Lung (tissue), 12 donors: ENCODE measurements around the gene SOD2. TPM values are rescaled to one million over a fixed set of nuclear protein-coding genes. Genes with fewer than 3 reads are reported as not detected.

Experiments
- ATAC-seq: fragments of 200-7000 bp; cut with Tn5 transposase; one replicate; pipeline ENCODE4 v1.9.1; 2020; ENCODE audit warnings: moderate number of reproducible peaks; ENCODE audit not compliant: insufficient read depth, low FRiP score
- DNase-seq, 3 donors: peaks; one replicate each; pipeline ENCODE4 v3.0.0-alpha.2; 2013 to 2017
- H3K27ac ChIP-seq, 2 donors: one replicate each; pipeline ENCODE4 v1.5.1; 2013; ENCODE audit warnings: mild to moderate bottlenecking in 2 of 2, moderate library complexity in 2 of 2, control low read depth in 1 of 2, inconsistent platforms in 1 of 2, low read depth in 1 of 2, low read length in 1 of 2
- H3K27me3 ChIP-seq, 3 donors: one replicate each; pipeline ENCODE4 v1.5.1; 2013; ENCODE audit warnings: low read length in 2 of 3; ENCODE audit not compliant: control insufficient read depth in 3 of 3, insufficient read depth in 3 of 3
- H3K36me3 ChIP-seq, 4 donors: one replicate each; pipeline ENCODE4 v1.5.1; 2013; ENCODE audit warnings: low read length in 4 of 4, mild to moderate bottlenecking in 1 of 4, moderate library complexity in 1 of 4; ENCODE audit not compliant: control insufficient read depth in 4 of 4, insufficient read depth in 4 of 4
- H3K4me1 ChIP-seq, 5 donors: one replicate each; pipeline ENCODE4 v1.5.1; 2013; ENCODE audit warnings: low read length in 5 of 5, mild to moderate bottlenecking in 2 of 5, moderate library complexity in 1 of 5; ENCODE audit not compliant: control insufficient read depth in 5 of 5, insufficient read depth in 5 of 5
- H3K4me3 ChIP-seq: one replicate; pipeline ENCODE4 v1.5.1; 2013; ENCODE audit warnings: mild to moderate bottlenecking, control low read depth, moderate library complexity
- H3K9ac ChIP-seq, 2 donors: one replicate each; pipeline ENCODE4 v1.5.1; 2013; ENCODE audit warnings: low read length in 2 of 2, control low read depth in 1 of 2; ENCODE audit not compliant: insufficient read depth in 1 of 2
- H3K9me3 ChIP-seq, 4 donors: one replicate each; pipeline ENCODE4 v1.5.1; 2013; ENCODE audit warnings: low read length in 3 of 4, mild to moderate bottlenecking in 1 of 4, moderate library complexity in 1 of 4; ENCODE audit not compliant: control insufficient read depth in 4 of 4, insufficient read depth in 3 of 4
- CTCF ChIP-seq: IDR thresholded peaks from 2 replicates; pipeline ENCODE4 v1.5.1; 2012; ENCODE audit warnings: mild to moderate bottlenecking; ENCODE audit errors: control extremely low read depth, extremely low read depth
- WGBS, 2 donors: extraction: QIAGEN DNeasy Blood & Tissue Kit; methylation state at CpG; one replicate each; pipeline ENCODE4 v1.1.7; 2013; 5-methylcytosine and 5-hydroxymethylcytosine counted together
- polyA plus RNA-seq, 2 donors: library from polyadenylated mRNA; stranded (reverse); fragments of 200-250 nt; gene quantifications; one replicate each; pipeline ENCODE4 v1.2.1, GENCODE V29; 2013
- total RNA-seq, 2 donors: library from RNA; depleted of rRNA in 1 of 2; stranded (reverse); fragments of >200 nt in 1 of 2; gene quantifications; one replicate each; pipeline ENCODE4 v1.2.1, GENCODE V29; 2014 to 2021
- donor health status: control.
- donor health status: control.
- donor health status: Bipolar disorder and iron deficiency.
- donor health status: healthy.
- donor health status: DM: yes; HTN: yes; CAD: no.

SOD2 gene
- total and polyA plus RNA-seq, 4 donors = 219 to 3,918 (median 802) TPM

- Histone ChIP-seq H3K4me3 (no peak overlapping the region), H3K4me1 (peaks cover 2 to 15% (median 7%) of the 10 kb centered on the region in 5 donors), H3K9me3 (no peaks in the 10 kb centered on the region), H3K27ac (no peak overlapping the region), H3K9ac (no peak overlapping the region), H3K27me3 (no peaks in the 10 kb centered on the region), H3K36me3 (peaks cover 17 to 24% (median 20%) of the 10 kb centered on the region in 4 donors)
- DNase-seq (no peak), ATAC-seq (no peak)
- no peak for TF ChIP-seq CTCF
- 93 to 95% methylated on average over 9 of the region's 9 CpGs for WGBS, 2 donors
Observed at GRCh38 chr6:159687341-159687740, 5.7 kb downstream of the SOD2 start.

- WGBS, 2 donors = 64 to 75% methylated on average over 3 of the region's 3 CpGs
- no peak for ATAC-seq
- Histone ChIP-seq H3K27me3 (no peaks in the 10 kb centered on the region), H3K9me3 (no peaks in the 10 kb centered on the region), H3K27ac (peak overlapping the region in 1 of 2 donors; percentile 21), H3K4me3 (no peak overlapping the region), H3K36me3 (peaks cover 17 to 25% (median 20%) of the 10 kb centered on the region in 4 donors), H3K9ac (no peak overlapping the region), H3K4me1 (peaks cover 0 to 17% (median 7%) of the 10 kb centered on the region in 5 donors)
- DNase-seq = no peak
- no peak for TF ChIP-seq CTCF
Observed at GRCh38 chr6:159686703-159687102, 6.3 kb downstream of the SOD2 start.

GRCh38 chr6:159686040-159686439, 7.0 kb downstream of the SOD2 start:
- Histone ChIP-seq H3K9me3 (no peaks in the 10 kb centered on the region), H3K36me3 (peaks cover 17 to 32% (median 23%) of the 10 kb centered on the region in 4 donors), H3K9ac (no peak overlapping the region), H3K4me3 (no peak overlapping the region), H3K27ac (no peak overlapping the region), H3K27me3 (no peaks in the 10 kb centered on the region), H3K4me1 (peaks cover 0 to 20% (median 2%) of the 10 kb centered on the region in 5 donors)
- 80% methylated on average over 5 of the region's 5 CpGs for WGBS, 2 donors
- no peak for TF ChIP-seq CTCF
- ATAC-seq (no peak), DNase-seq (no peak)

- no peak for DNase-seq
- Histone ChIP-seq H3K4me3 (no peak overlapping the region), H3K27me3 (no peaks in the 10 kb centered on the region), H3K36me3 (peaks cover 13 to 33% (median 23%) of the 10 kb centered on the region in 4 donors), H3K27ac (no peak overlapping the region), H3K4me1 (peaks cover 0 to 18% (median 0%) of the 10 kb centered on the region in 5 donors), H3K9ac (no peak overlapping the region), H3K9me3 (no peaks in the 10 kb centered on the region)
- no peak for TF ChIP-seq CTCF
- ATAC-seq = no peak
- WGBS, 2 donors = 89 to 94% methylated on average over 1 of the region's 1 CpG
Observed at GRCh38 chr6:159684013-159684304, 9.1 kb downstream of the SOD2 start.
